A673 (cell line): ENCODE data around the gene DUXB. TPM values are rescaled to one million over a fixed set of nuclear protein-coding genes. Genes with fewer than 3 reads are reported as not detected.

Source experiments
- BruUV-seq: library from RNA; stranded (reverse); fragments of 400-500 nt; replicated peaks from 2 replicates; lab custom pipeline; 2021; lab: Mats Ljungman, UMichigan
- CTCF ChIA-PET: fragments of 300-600 bp; sonication (Branson Sonifier 250); formaldehyde crosslinking; loops from one replicate; lab custom pipeline; 2022; ENCODE audit warnings: antibody characterized with exemption; lab: Charles Lee
- POLR2A ChIA-PET: fragments of 300-600 bp; sonication (Branson Sonifier 250); formaldehyde crosslinking; loops from one replicate; lab custom pipeline; 2022; ENCODE audit warnings: antibody characterized with exemption; ENCODE audit not compliant: low non-redundant PET; lab: Charles Lee
- DNase-seq: peaks from one replicate; pipeline ENCODE4 v3.0.0-alpha.2; 2015; ENCODE audit warnings: low spot score
- H3K27ac ChIP-seq: fragments of 200-600 bp; sonication (generic); 2 replicates; pipeline ENCODE4 v1.5.1; 2016; ENCODE audit warnings: mixed run types, low read depth, mild to moderate bottlenecking, mixed read lengths, antibody characterized with exemption, low read length; ENCODE audit not compliant: poor library complexity, severe bottlenecking
- H3K27me3 ChIP-seq: fragments of 200-600 bp; sonication (generic); replicated peaks from 2 replicates; pipeline ENCODE4 v1.6.1; 2017; ENCODE audit warnings: mixed run types, low read depth, mild to moderate bottlenecking, mixed read lengths, antibody characterized with exemption, low read length; ENCODE audit not compliant: insufficient read depth, poor library complexity
- H3K36me3 ChIP-seq: fragments of 200-600 bp; sonication (generic); 2 replicates; pipeline ENCODE4 v1.6.1; 2016; ENCODE audit warnings: mixed run types, mild to moderate bottlenecking, mixed read lengths, antibody characterized with exemption, low read length; ENCODE audit not compliant: insufficient read depth, poor library complexity, severe bottlenecking
- H3K4me1 ChIP-seq: fragments of 200-600 bp; sonication (generic); 2 replicates; pipeline ENCODE4 v1.6.1; 2017; ENCODE audit warnings: mixed run types, mild to moderate bottlenecking, mixed read lengths, antibody characterized with exemption, low read length; ENCODE audit not compliant: insufficient read depth, poor library complexity, severe bottlenecking
- H3K4me3 ChIP-seq: fragments of 200-600 bp; sonication (generic); 2 replicates; pipeline ENCODE4 v1.5.1; 2016; ENCODE audit warnings: low read depth, mixed run types, mild to moderate bottlenecking, mixed read lengths, low read length; ENCODE audit not compliant: poor library complexity, severe bottlenecking
- H3K9me3 ChIP-seq: fragments of 200-600 bp; sonication (generic); 2 replicates; pipeline ENCODE4 v1.6.1; 2016; ENCODE audit warnings: mixed run types, low read depth, mild to moderate bottlenecking, mixed read lengths, antibody characterized with exemption, low read length; ENCODE audit not compliant: poor library complexity, severe bottlenecking
- CTCF ChIP-seq: fragments of 300-800, 200-600 bp; sonication (generic); conservative IDR thresholded peaks from 2 replicates; pipeline ENCODE4 v1.5.1; 2017; ENCODE audit warnings: low read depth, mild to moderate bottlenecking, antibody characterized with exemption, low read length, moderate library complexity, mixed read lengths
- EZH2 ChIP-seq: fragments of 200-600 bp; sonication (generic); IDR thresholded peaks from 2 replicates; pipeline ENCODE4 v1.6.1; 2017; ENCODE audit warnings: borderline replicate concordance, low read depth, mild to moderate bottlenecking, mixed read lengths, antibody characterized with exemption, low read length; ENCODE audit not compliant: poor library complexity, severe bottlenecking
- intact Hi-C: fragments of 100-400 bp; cut with micrococcal nuclease; formaldehyde crosslinking; loops from one replicate; pipeline ENCODE4 v1.10.0; 2022; ENCODE audit not compliant: unreplicated experiment
- total RNA-seq: library from RNA; stranded (reverse); gene quantifications from 2 replicates; pipeline ENCODE4 v1.2.3, GENCODE V29; 2021

Gene DUXB
- total RNA-seq, 1 experiment from 2014 or later, result not detected

GRCh38 chr16:75697571-75697970, 3.7 kb downstream of the DUXB start:
- intact Hi-C loops, result no loop called here
- Histone ChIP-seq H3K27ac (no peak overlapping the region), H3K27me3 (no peaks in the 10 kb centered on the region), H3K9me3 (no peaks in the 10 kb centered on the region), H3K4me1 (no peaks in the 10 kb centered on the region), H3K36me3 (no peaks in the 10 kb centered on the region), H3K4me3 (no peak overlapping the region)
- ChIA-PET POLR2A (no interaction called here), CTCF (no interaction called here)
- no TSS peak for BruUV-seq
- TF ChIP-seq CTCF, result no peak
- DNase-seq, result no peak

GRCh38 chr16:75695708-75696107, 5.6 kb downstream of the DUXB start:
- ChIA-PET POLR2A (no interaction called here), CTCF (interaction anchor here (0.6 kb wide), 2 partner anchors 11 to 30 kb away, joined by 3 to 5 read pairs; no protein-coding TSS in a partner anchor)
- TF ChIP-seq CTCF (peak; percentile 50), EZH2 (no peak)

GRCh38 chr16:75687361-75687760, 13.9 kb downstream of the DUXB start:
- TF ChIP-seq EZH2 (no peak), CTCF (no peak)
- Histone ChIP-seq H3K27ac (no peak overlapping the region), H3K4me1 (no peaks in the 10 kb centered on the region), H3K4me3 (no peak overlapping the region), H3K9me3 (no peaks in the 10 kb centered on the region), H3K27me3 (no peaks in the 10 kb centered on the region), H3K36me3 (no peaks in the 10 kb centered on the region)
- DNase-seq, result no peak
- no TSS peak for BruUV-seq
- CTCF ChIA-PET, result no interaction called here
- POLR2A ChIA-PET, result no interaction called here
- intact Hi-C loops, result loop anchor here (10.0 kb wide), 1 partner anchor 57 kb away; no protein-coding TSS in a partner anchor

More at GRCh38 chr16:75695708-75696107, 5.6 kb downstream of the DUXB start:
- BruUV-seq, result no TSS peak
- H3K27ac ChIP-seq, result no peak overlapping the region
- no peaks in the 10 kb centered on the region for H3K9me3 ChIP-seq
- peak; percentile 39 for DNase-seq
- H3K36me3 ChIP-seq, result no peaks in the 10 kb centered on the region
- H3K4me1 ChIP-seq, result no peaks in the 10 kb centered on the region
- no peaks in the 10 kb centered on the region for H3K27me3 ChIP-seq
- intact Hi-C loops, result no loop called here
- no peak overlapping the region for H3K4me3 ChIP-seq
